IPS-18c (cell line): ENCODE results near the gene ATOX1.
"Not testable (repeated sequence)": the region's sequence is repeated elsewhere in the genome, so short reads cannot be mapped to it uniquely, and the experiment has no call there.

Experiments
- H3K4me3 ChIP-seq: 2 replicates; pipeline ENCODE4 v1.7.0; 2013; ENCODE audit warnings: low read depth, mild to moderate bottlenecking, low read length, moderate library complexity; ENCODE audit not compliant: insufficient read depth
- H3K9me3 ChIP-seq: one replicate; pipeline ENCODE4 v1.6.1; 2013; ENCODE audit warnings: mild to moderate bottlenecking, low read length, moderate library complexity; ENCODE audit not compliant: control insufficient read depth, insufficient read depth

The ATOX1 gene

GRCh38 chr5:151758430-151759241 lies at the start of gene ATOX1:
Gene ATOX1, minus strand, starts transcription at chr5:151758631. Its CDS starts 80 bp downstream, at chr5:151758551.
- Histone ChIP-seq H3K9me3 (peaks cover 2% of the 10 kb centered on the region), H3K4me3 (peak within 1 kb of the TSS; percentile 89)

- Histone ChIP-seq H3K4me3 (no peak overlapping the region), H3K9me3 (no peaks in the 10 kb centered on the region)
These were observed 47.2 kb upstream of the ATOX1 start for GRCh38 chr5:151805414-151806223.

- H3K9me3 ChIP-seq: no peaks in the 10 kb centered on the region
- no peak overlapping the region for H3K4me3 ChIP-seq
These were observed 42.1 kb upstream of the ATOX1 start for GRCh38 chr5:151800532-151800931.

GRCh38 chr5:151799407-151799806 lies 41.0 kb upstream of the ATOX1 start:
- H3K9me3 ChIP-seq: no peaks in the 10 kb centered on the region
- no peak overlapping the region for H3K4me3 ChIP-seq

- Histone ChIP-seq H3K4me3 (no peak overlapping the region), H3K9me3 (no peaks in the 10 kb centered on the region)
These were observed 40.2 kb upstream of the ATOX1 start for GRCh38 chr5:151798674-151799073.

GRCh38 chr5:151795426-151795825 lies 37.0 kb upstream of the ATOX1 start:
- no peak overlapping the region for H3K4me3 ChIP-seq
- H3K9me3 ChIP-seq: no peaks in the 10 kb centered on the region

GRCh38 chr5:151793358-151793757 lies 34.9 kb upstream of the ATOX1 start:
- H3K9me3 ChIP-seq: no peaks in the 10 kb centered on the region
- H3K4me3 ChIP-seq: no peak overlapping the region

- no peak overlapping the region for H3K4me3 ChIP-seq
- H3K9me3 ChIP-seq: no peaks in the 10 kb centered on the region
These were observed 29.4 kb upstream of the ATOX1 start for GRCh38 chr5:151787817-151788216.

- Histone ChIP-seq H3K4me3 (no peak overlapping the region), H3K9me3 (no peaks in the 10 kb centered on the region)
These were observed 28.0 kb upstream of the ATOX1 start for GRCh38 chr5:151786468-151786867.

GRCh38 chr5:151784141-151784540 lies 25.7 kb upstream of the ATOX1 start:
- Histone ChIP-seq H3K9me3 (no peaks in the 10 kb centered on the region), H3K4me3 (no peak overlapping the region)

GRCh38 chr5:151783664-151784063 lies 25.2 kb upstream of the ATOX1 start:
- H3K9me3 ChIP-seq: not testable (repeated sequence)

GRCh38 chr5:151781201-151781600 lies 22.8 kb upstream of the ATOX1 start:
- Histone ChIP-seq H3K4me3 (no peak overlapping the region), H3K9me3 (no peaks in the 10 kb centered on the region)

More at GRCh38 chr5:151783664-151784063, 25.2 kb upstream of the ATOX1 start:
- not testable (repeated sequence) for H3K4me3 ChIP-seq

GRCh38 chr5:151780348-151780747 lies 21.9 kb upstream of the ATOX1 start:
- Histone ChIP-seq H3K9me3 (no peaks in the 10 kb centered on the region), H3K4me3 (no peak overlapping the region)

- Histone ChIP-seq H3K9me3 (no peaks in the 10 kb centered on the region), H3K4me3 (no peak overlapping the region)
These were observed 21.2 kb upstream of the ATOX1 start for GRCh38 chr5:151779531-151780125.

- H3K9me3 ChIP-seq: no peaks in the 10 kb centered on the region
- no peak overlapping the region for H3K4me3 ChIP-seq
These were observed 16.7 kb upstream of the ATOX1 start for GRCh38 chr5:151775025-151775606.

GRCh38 chr5:151773951-151774350 lies 15.5 kb upstream of the ATOX1 start:
- Histone ChIP-seq H3K4me3 (peak overlapping the region; percentile 99), H3K9me3 (no peaks in the 10 kb centered on the region)

GRCh38 chr5:151772846-151773561 lies 14.6 kb upstream of the ATOX1 start:
- Histone ChIP-seq H3K4me3 (peak overlapping the region; percentile 99), H3K9me3 (no peaks in the 10 kb centered on the region)
